GM12878 (cell line): Measurements from ENCODE around the gene CCL4. TPM values are rescaled to one million over a fixed set of nuclear protein-coding genes. Genes with fewer than 3 reads are reported as not detected.

ENCODE experiments used
- ASH2L ChIP-seq: fragments of 300-600, 200-600 bp; sonication (generic); IDR thresholded peaks from 2 replicates; pipeline ENCODE4 v1.6.1; 2017; ENCODE audit warnings: low read depth, mild to moderate bottlenecking, borderline replicate concordance
- BACH1 ChIP-seq: fragments of 450-650 bp; IDR thresholded peaks from 2 replicates; pipeline ENCODE4 v1.6.1; 2017; ENCODE audit warnings: mild to moderate bottlenecking, borderline replicate concordance
- BCLAF1 ChIP-seq: fragments of 450-650 bp; IDR thresholded peaks from 2 replicates; pipeline ENCODE4 v1.6.1; 2017; ENCODE audit warnings: antibody characterized with exemption, mild to moderate bottlenecking, moderate library complexity
- E2F8 ChIP-seq: fragments of 450-650 bp; IDR thresholded peaks from 2 replicates; pipeline ENCODE4 v1.6.1; 2018; ENCODE audit warnings: mild to moderate bottlenecking, low read depth, moderate library complexity; ENCODE audit not compliant: partially characterized antibody
- E4F1 ChIP-seq: fragments of 450-650 bp; IDR thresholded peaks from 2 replicates; pipeline ENCODE4 v1.6.1; 2018; ENCODE audit warnings: borderline replicate concordance, mild to moderate bottlenecking; ENCODE audit not compliant: partially characterized antibody
- EGR1 ChIP-seq, 2 experiments: IDR thresholded peaks; 1 replicate in 1 of 2; 2 replicates in 1 of 2; pipeline ENCODE4 v1.6.1; 2011 to 2012; ENCODE audit warnings: low read depth in 2 of 2, low read length in 2 of 2, borderline replicate concordance in 1 of 2, mild to moderate bottlenecking in 1 of 2, moderate library complexity in 1 of 2
- IRF3 ChIP-seq: fragments of 450-650 bp; IDR thresholded peaks from 2 replicates; pipeline ENCODE4 v1.6.1; 2014; ENCODE audit warnings: mild to moderate bottlenecking
- IRF5 ChIP-seq: fragments of 450-650 bp; IDR thresholded peaks from 2 replicates; pipeline ENCODE4 v1.6.1; 2017; ENCODE audit warnings: borderline replicate concordance
- NFYA ChIP-seq: IDR thresholded peaks from 2 replicates; pipeline ENCODE4 v1.6.1; 2011; ENCODE audit warnings: low read depth, mild to moderate bottlenecking, low read length, improper control_type of control experiment, borderline replicate concordance
- NRF1 ChIP-seq: conservative IDR thresholded peaks from 2 replicates; pipeline ENCODE4 v1.6.1; 2011; ENCODE audit warnings: mild to moderate bottlenecking, low read depth, low read length, improper control_type of control experiment
- PBX3 ChIP-seq: IDR thresholded peaks from 2 replicates; pipeline ENCODE4 v1.6.1; 2011; ENCODE audit warnings: mild to moderate bottlenecking, low read depth, low read length, moderate library complexity; ENCODE audit not compliant: insufficient replicate concordance
- SKIL ChIP-seq: fragments of 450-650 bp; IDR thresholded peaks from 2 replicates; pipeline ENCODE4 v1.6.1; 2017; ENCODE audit warnings: mild to moderate bottlenecking, low read depth, inconsistent platforms; ENCODE audit not compliant: poor library complexity, severe bottlenecking
- SPI1 ChIP-seq: IDR thresholded peaks from 2 replicates; pipeline ENCODE4 v1.6.1; 2011; ENCODE audit warnings: low read depth, mild to moderate bottlenecking, low read length, moderate library complexity, borderline replicate concordance; ENCODE audit not compliant: insufficient read depth
- TCF7 ChIP-seq: IDR thresholded peaks from 2 replicates; pipeline ENCODE4 v1.6.1; 2014; ENCODE audit warnings: antibody characterized with exemption, borderline replicate concordance
- polyA plus RNA-seq, 11 experiments: library from polyadenylated mRNA; depleted of rRNA in 4 of 11; unstranded in 6 of 11; stranded (reverse) in 5 of 11; fragments of >200 nt; fragmentation: Nextera tagmentation in 4 of 11; fragmentation: Illumina TruSeq in 1 of 11; extraction: Ambion mirVana in 4 of 11; extraction: Trizol in 1 of 11; gene quantifications; 1 replicate in 1 of 11; 2 replicates in 10 of 11; pipeline versions ENCODE4 v1.2.1 to v1.2.3, GENCODE V29; 2011 to 2016; ENCODE audit warnings: inconsistent platforms in 2 of 11, missing spikeins in 2 of 11, low read depth in 1 of 11
- total RNA-seq, 4 experiments: library from RNA; depleted of rRNA in 3 of 4; stranded (reverse); fragments of >200 nt in 3 of 4; fragmentation: Illumina TruSeq in 1 of 4; extraction: Trizol in 1 of 4; gene quantifications; 2 replicates each; pipeline versions ENCODE4 v1.2.1 to v1.2.3, GENCODE V29; 2013 to 2021

Gene CCL4
- total and polyA plus RNA-seq, 10 of the 15 experiments (the other 5 are each of a cell fraction or from before 2014, with no cell fraction given) = 18.7 to 741 (median 79.4) TPM

- TF ChIP-seq ASH2L = no peak
- TF ChIP-seq TCF7 = 0 out of 2 replicates have a peak, but pooled peaks have one; percentile 16
- TF ChIP-seq EGR1 (IDR thresholded peaks at IDR 0.05; ENCODE audit: borderline replicate concordance in 1 of 2, low read depth in 2 of 2, low read length in 2 of 2) = no peak
- TF ChIP-seq SPI1 = no peak
- no peak for TF ChIP-seq PBX3
- TF ChIP-seq IRF3 = no peak
- TF ChIP-seq NRF1 = no peak
- no peak for TF ChIP-seq E4F1
- peak; percentile 33; the same call in 1 of the 2 replicates for TF ChIP-seq BACH1
- peak; percentile 39 for TF ChIP-seq SKIL
- no peak for TF ChIP-seq E2F8
- no peak for TF ChIP-seq BCLAF1
- TF ChIP-seq NFYA = no peak
- TF ChIP-seq IRF5 = no peak
Observed at GRCh38 chr17:36132421-36132831, 28.8 kb downstream of the CCL4 start (continued).
